ENCODE data around the gene CMTR1.

The CMTR1 gene

DNA sequence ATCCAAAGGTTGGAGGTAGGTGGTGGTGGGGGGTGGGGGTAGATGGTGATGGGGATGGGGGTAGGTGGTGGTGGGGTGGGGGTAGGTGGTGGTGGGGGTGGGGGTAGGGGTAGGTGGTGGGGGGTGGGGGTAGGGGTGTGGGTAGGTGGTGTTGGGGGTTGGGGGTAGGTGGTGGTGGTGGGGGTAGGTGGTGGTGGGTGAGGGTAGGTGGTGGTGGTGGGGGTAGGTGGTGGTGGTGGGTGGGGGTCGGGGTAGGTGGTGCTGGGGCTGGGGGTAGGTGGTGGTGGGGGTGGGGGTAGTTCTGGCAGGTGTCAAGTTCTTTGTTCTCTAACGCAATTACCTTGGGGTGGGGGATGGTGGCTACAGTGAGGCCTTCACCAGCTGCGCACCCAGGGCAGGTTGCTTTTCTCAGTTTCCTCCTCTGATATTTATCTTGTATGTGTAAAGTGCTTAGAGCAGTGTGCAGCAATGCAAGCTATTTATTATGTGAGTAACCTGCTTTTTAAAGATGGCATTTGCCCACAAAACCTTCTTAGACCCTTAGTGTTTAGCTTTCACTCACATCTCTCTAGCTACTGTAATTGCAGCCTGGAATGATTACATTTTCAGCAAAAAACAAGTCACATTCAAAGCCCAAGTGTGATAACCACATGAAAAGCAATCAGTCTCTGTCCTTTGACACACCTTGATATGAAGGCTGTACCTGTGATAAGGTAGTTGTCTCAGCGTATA, 74.8 kb downstream of the CMTR1 start:
- no peak overlapping the region for H3K4me3 ChIP-seq (ENCODE audit: low read depth, low read length)
- TF ChIP-seq, protein P1, sequence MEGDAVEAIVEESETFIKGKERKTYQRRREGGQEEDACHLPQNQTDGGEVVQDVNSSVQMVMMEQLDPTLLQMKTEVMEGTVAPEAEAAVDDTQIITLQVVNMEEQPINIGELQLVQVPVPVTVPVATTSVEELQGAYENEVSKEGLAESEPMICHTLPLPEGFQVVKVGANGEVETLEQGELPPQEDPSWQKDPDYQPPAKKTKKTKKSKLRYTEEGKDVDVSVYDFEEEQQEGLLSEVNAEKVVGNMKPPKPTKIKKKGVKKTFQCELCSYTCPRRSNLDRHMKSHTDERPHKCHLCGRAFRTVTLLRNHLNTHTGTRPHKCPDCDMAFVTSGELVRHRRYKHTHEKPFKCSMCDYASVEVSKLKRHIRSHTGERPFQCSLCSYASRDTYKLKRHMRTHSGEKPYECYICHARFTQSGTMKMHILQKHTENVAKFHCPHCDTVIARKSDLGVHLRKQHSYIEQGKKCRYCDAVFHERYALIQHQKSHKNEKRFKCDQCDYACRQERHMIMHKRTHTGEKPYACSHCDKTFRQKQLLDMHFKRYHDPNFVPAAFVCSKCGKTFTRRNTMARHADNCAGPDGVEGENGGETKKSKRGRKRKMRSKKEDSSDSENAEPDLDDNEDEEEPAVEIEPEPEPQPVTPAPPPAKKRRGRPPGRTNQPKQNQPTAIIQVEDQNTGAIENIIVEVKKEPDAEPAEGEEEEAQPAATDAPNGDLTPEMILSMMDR (IDR thresholded peaks at IDR 0.05; ENCODE audit: low read depth, low read length): no peak

DNA sequence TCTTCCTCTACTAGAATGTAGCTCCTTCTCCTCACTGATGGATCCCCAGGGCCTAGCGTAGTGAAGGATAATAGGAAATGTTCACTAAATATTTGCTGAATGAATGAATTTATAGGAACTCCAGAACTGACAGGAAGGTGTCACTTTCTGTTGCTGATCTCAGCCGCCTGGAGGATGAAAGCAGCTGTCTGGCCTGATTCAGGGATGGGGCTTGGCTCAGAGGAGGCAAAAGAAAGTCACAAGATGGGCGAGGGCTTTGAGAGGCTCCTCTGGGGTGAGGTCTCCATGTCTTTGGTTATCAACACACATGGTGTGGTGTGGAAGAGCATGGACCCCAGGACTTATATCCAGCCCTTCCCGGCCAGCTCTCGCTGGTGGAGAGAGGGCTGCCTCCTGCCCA, 78.2 kb downstream of the CMTR1 start:
- no peak overlapping the region for H3K4me3 ChIP-seq (ENCODE audit: low read depth, low read length)
- TF ChIP-seq, protein P1 (IDR thresholded peaks at IDR 0.05; ENCODE audit: low read depth, low read length): no peak

DNA sequence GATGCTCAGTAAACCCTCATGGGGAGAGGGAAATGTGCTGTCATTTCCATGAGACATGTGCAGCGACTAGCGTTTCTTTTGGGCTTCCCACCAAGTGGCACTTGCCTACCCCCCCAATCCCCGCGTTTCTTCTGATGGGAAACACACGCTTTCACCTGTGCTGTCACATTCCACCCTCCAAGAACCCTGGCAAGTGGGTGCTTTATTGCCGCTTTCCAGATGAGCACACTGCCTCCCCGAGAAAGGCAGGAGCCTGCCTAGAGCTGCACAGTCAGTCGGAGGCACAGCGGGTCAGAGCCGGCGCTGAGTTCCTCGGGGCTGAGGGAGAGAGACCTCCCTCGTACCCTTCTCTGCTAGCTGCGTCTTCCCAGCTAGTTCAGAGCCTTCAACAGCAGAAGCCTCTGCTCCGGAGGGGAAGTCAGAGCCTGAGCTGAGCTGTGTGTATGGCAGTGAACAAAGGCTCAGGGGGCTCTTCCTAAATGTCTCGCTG, 78.9 kb downstream of the CMTR1 start:
- TF ChIP-seq, protein P1 (IDR thresholded peaks at IDR 0.05; ENCODE audit: low read depth, low read length): no peak
- H3K4me3 ChIP-seq (ENCODE audit: low read depth, low read length): no peak overlapping the region

DNA sequence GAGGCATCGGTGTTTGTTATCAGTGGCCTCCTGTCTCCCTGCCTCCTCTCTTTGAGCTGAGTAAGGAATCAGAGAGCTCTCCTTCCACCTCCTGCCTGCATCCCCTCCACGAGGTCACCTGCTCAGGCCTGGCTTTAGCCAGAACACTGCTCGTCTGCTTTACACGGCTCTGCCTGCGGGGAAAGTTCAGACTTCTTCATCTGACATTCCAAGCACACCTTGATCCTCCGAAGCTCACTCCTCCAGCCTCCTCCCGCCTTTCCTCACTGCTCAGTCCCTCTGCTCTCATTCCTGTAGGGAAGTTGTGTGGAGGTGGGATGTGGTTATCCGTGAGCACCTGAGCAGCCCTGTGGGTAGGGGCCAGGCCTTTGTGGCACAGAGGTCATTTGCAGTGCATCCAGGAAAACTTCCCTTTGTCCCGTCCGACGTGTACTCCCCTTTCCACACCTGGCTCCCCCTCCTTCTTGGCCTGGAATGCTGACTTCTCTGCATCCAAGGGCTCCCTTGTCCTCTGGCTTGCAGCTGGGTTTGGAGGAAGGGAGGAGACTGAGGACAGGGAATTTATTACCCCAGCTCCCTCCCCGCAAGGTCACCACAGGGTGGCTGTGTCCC, 79.5 kb downstream of the CMTR1 start:
- H3K4me3 ChIP-seq (ENCODE audit: low read depth, low read length): no peak overlapping the region
- TF ChIP-seq, protein P1 (IDR thresholded peaks at IDR 0.05; ENCODE audit: low read depth, low read length): no peak

DNA sequence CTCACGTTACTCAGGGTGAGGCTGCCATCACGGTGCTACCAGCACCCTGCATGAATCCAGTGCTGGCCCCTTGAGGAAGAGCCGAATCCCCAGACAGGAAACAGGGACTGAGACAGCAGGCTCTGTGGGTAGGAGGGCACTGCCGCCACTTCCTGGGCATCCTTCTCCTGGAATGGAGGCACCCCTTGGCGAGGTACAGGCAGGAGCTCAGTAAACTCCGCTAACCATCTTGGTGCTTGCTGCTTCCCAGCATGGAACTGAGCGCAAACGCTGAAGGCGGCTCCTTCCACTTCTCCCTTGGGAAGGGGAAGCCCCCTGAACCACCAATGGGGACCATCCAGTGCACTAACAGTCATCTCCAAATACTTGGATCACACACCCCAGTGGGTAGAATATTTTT, 80.1 kb downstream of the CMTR1 start:
- TF ChIP-seq, protein P1 (IDR thresholded peaks at IDR 0.05; ENCODE audit: low read depth, low read length): no peak
- no peak overlapping the region for H3K4me3 ChIP-seq (ENCODE audit: low read depth, low read length)

DNA sequence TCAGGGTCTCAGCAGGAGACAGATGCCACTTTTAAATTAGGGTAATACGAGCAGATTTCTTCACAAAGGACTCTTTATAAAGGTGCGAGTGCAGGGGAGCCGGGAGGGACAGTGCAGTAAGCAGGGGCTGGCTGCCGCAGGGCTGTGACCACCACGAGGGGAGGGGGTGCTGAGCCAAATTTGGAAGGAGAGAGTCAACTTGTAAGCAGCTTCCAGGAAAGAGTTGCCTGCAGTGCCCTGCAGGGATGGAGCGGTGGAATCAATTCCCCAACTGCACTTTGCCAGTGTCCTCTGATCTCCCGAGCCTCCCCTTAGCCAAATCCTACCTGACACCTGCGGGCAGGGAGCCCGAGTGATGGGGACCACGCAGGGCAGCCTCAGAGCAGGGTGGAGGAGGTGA, 80.6 kb downstream of the CMTR1 start:
- no peak overlapping the region for H3K4me3 ChIP-seq (ENCODE audit: low read depth, low read length)
- TF ChIP-seq, protein P1 (IDR thresholded peaks at IDR 0.05; ENCODE audit: low read depth, low read length): no peak

DNA sequence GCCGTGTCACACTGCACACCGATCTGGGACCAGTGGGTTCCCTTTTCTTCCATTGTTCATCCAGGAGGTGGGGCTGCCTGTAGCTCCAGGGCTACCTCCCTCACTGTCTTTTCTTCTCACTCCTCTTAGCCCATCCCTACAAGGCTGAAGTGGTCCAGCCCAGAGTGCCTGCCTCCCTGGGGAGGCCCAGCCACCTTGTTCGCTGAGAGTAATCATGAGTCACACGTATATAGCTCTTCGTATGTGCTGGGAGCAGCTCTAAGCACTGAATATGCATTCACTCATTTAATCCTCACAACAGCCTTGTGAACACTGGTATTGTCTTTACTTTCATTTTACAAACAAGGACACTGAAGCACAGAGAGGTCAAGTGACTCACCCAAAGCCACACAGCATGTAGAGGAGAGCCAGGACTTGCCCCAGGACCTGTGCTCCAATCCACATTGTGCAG, 81.3 kb downstream of the CMTR1 start:
- H3K4me3 ChIP-seq (ENCODE audit: low read depth, low read length): no peak overlapping the region
- TF ChIP-seq, protein P1 (IDR thresholded peaks at IDR 0.05; ENCODE audit: low read depth, low read length): no peak

Measured in WI38 (cell line).